ENCODE measurements around the gene TMEM59L.

DNA sequence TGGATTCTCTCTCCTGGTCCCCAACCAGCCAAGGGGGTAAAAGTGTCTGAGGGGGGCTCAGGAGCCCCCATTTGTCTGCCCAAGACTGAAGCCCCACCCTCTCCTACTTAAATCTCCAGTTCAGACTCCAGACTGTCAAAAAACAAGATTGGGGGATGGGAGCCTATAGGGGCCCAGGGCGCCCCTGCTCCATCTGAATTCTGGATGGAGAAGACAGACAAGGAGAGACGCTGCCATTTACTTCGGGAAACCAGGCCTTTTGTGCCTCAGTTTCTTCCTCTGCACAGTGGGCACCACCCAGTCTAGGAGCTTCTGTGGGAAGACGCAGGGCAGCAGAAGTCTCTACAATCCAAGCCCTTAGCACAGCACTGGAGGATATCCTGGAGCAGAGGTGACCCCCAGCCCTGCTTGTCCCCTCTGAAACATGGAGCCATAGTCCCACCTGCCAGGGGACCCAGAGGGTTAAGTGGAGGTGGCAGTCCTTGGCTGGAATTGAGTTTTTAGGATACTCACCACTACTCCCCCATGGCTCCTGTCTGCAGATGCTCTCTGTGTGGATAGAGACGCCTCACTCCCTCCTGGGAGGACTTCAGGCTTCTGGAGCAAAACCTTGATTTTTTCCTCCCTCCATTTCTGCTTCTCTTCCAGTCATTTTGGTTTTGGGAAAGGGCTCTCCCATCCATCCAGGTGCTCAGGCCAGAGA, 4.4 kb upstream of the TMEM59L start:
- TF ChIP-seq, protein P1, sequence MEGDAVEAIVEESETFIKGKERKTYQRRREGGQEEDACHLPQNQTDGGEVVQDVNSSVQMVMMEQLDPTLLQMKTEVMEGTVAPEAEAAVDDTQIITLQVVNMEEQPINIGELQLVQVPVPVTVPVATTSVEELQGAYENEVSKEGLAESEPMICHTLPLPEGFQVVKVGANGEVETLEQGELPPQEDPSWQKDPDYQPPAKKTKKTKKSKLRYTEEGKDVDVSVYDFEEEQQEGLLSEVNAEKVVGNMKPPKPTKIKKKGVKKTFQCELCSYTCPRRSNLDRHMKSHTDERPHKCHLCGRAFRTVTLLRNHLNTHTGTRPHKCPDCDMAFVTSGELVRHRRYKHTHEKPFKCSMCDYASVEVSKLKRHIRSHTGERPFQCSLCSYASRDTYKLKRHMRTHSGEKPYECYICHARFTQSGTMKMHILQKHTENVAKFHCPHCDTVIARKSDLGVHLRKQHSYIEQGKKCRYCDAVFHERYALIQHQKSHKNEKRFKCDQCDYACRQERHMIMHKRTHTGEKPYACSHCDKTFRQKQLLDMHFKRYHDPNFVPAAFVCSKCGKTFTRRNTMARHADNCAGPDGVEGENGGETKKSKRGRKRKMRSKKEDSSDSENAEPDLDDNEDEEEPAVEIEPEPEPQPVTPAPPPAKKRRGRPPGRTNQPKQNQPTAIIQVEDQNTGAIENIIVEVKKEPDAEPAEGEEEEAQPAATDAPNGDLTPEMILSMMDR (IDR thresholded peaks at IDR 0.05 in 2 of 3, conservative IDR thresholded peaks at IDR 0.05 in 1 of 3; ENCODE audit: control insufficient read depth in 2 of 3, extremely low read depth in 1 of 3, insufficient read depth in 1 of 3, low read depth in 3 of 3, low read length in 3 of 3), result no peak
- no peak for TF ChIP-seq NFYB (IDR thresholded peaks at IDR 0.05; ENCODE audit: insufficient read depth, low read depth, low read length)
- TF ChIP-seq ZNF24 (IDR thresholded peaks at IDR 0.05), result no peak
